IPS-NIHi11 (cell line): Measurements from ENCODE around the gene KRTAP22-2.

Experiments
- DNase-seq: peaks from one replicate; pipeline ENCODE4 v3.0.0; 2012; ENCODE audit warnings: mixed read lengths, low spot score

Gene KRTAP22-2

DNA sequence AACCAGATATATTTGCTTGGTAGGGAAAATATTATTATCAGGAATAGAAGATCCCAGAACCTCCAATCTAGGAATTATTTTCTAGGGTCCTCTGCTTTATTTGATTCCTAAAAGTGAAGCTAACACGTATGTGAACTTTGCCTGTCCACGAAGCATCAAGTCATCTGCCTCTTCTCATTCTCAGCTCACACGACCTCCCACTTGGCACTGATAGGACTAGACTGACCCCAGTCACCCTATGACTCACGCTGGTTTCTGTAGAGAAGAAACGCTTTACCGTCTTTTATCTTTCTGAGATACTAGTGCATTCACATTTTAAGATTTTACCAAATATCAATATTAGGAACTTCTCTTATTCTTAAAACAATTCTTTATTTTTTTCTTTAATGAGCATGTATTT, 27.1 kb downstream of the KRTAP22-2 start:
- no peak for DNase-seq

DNA sequence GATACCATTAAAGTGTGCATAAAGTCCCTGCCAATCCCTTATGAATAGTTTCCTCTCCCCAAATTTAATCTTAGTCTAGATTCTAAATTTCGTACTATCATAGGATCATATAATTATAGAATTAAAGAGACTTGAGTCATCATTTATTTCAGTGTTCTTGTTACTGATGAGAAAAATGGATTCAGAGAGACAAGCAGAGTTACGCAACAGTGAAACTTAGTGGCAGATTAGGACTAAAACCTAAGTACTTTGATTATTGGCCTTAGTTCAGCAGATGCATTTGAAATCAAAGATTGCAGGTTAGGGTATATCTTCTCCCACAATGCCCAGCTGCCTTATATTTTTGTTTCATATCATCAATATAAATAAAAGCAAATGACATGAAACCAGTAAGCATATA, 28.2 kb downstream of the KRTAP22-2 start:
- no peak for DNase-seq

DNA sequence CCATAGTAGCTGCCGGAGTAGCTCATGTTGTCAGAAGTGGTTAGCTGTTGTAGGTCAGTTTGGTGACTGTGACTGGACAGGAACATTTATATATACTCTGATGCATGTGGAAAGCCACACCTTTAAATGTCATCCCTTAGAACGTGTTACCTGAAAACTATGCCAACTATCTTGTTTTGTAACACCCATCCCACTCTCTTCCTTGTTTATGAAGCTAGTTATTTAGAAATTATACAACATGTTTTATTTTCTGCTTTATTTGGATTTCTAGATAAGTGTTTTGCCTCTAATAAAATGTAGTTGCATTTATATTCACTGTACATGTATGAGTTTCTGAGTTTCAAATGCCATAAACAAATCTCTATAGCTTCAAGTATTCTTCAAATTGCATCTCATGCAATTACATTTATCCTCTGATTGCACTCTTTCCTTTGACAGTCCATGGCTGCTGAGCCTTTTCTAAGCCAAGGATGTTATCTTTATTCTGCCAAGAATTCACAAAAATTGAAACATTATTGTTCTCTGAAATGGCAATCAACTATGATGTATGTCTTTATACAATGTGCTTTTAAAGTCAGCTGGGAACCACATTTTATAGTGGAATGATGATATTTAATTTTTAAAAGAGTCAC, 28.8 kb downstream of the KRTAP22-2 start, which contains the start of gene KRTAP19-7:
TSS of gene KRTAP19-7 (minus strand) at position 51 of the 632 bp plus-strand sequence. CDS start at position 26, 25 bp downstream.
- no peak for DNase-seq

DNA sequence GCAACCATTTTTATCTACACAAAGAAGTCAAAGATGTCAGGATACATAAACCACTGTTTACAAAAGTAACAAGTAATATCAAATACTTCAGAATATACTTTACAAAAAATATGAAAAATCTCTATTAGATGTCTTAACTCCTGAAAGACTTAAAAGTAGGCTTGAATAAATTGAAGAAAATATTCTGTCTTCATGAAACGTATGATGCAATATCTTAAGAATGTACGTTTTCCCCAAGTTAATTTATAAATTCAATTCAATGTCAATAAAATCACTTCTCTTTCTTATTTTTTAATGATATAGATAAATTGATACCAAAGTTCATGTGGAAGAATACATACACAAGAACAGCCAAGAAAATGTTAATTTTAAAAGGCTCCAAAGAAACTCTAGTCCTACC, 35.1 kb downstream of the KRTAP22-2 start:
- DNase-seq, result no peak

DNA sequence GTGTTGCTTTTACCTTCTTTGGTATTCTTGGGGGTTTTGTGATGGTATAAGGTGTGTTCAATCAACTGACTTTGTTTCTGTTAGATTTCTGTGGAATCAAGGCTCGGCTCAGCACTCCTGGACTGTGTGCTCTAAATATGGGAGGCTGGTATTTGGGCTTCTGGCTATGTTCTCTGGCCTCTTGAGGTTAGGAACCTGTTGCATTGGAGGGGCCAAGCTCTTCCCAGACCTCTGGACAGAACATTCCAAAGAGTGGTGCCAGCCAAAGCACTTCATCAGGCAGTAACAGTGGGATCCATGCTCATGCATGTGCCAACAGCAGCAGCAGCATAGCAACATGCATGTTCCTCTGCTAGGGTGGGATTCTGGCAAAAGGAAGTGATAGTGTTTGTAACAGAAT, 37.4 kb downstream of the KRTAP22-2 start:
- DNase-seq, result no peak

DNA sequence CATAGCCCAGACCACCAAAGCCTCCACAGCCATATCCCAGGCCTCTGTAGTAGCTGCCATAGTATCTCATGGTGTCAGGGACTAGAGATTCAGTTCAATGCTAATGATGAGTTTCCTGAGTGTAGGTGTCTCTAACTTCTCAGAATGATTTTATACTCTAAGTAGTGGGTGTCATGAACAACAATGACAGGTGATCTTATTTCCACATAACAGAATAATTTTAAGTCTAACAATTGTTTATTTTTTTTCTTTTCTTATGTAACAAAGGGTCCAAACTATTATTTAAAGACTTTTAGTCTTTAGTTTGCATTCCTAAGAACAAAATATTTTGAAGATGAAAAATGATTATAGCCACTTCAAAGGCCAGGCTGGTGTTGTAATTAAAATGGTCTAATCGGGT, 48.4 kb downstream of the KRTAP22-2 start, which contains the start of gene KRTAP19-6:
TSS of gene KRTAP19-6 (minus strand) at position 101 of the 400 bp plus-strand sequence. CDS start at position 70, 31 bp downstream.
- DNase-seq, result no peak
